ENCODE data around the gene CDK5RAP3.

DNA sequence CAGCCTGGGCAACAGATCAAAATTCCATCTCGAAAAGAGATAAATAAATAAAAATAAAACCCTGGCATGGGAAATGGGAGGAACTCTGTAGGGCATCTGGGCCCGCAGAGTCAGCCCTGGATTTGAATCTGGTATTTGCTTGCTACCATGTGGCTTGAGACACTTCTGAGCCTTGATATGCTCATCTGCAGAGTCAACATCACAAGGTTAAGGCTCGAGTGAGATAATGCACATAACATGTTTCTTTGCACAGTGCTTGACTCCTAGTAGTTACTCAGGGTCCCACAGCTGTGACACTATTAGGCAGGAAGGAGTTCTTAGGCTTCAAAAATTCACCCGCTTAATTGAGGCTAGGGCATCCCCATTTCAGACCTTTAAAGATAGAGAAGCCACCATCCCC, 21.3 kb downstream of the CDK5RAP3 start:
- TF ChIP-seq, protein P1, sequence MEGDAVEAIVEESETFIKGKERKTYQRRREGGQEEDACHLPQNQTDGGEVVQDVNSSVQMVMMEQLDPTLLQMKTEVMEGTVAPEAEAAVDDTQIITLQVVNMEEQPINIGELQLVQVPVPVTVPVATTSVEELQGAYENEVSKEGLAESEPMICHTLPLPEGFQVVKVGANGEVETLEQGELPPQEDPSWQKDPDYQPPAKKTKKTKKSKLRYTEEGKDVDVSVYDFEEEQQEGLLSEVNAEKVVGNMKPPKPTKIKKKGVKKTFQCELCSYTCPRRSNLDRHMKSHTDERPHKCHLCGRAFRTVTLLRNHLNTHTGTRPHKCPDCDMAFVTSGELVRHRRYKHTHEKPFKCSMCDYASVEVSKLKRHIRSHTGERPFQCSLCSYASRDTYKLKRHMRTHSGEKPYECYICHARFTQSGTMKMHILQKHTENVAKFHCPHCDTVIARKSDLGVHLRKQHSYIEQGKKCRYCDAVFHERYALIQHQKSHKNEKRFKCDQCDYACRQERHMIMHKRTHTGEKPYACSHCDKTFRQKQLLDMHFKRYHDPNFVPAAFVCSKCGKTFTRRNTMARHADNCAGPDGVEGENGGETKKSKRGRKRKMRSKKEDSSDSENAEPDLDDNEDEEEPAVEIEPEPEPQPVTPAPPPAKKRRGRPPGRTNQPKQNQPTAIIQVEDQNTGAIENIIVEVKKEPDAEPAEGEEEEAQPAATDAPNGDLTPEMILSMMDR (conservative IDR thresholded peaks at IDR 0.05; ENCODE audit: low read depth in 2 of 2): no peak
- no peak for TF ChIP-seq EZH2 (IDR thresholded peaks at IDR 0.05; ENCODE audit: low read depth, unreplicated experiment)
- no peak for TF ChIP-seq NANOG (IDR thresholded peaks at IDR 0.05; ENCODE audit: borderline replicate concordance)
- TF ChIP-seq POLR2AphosphoS5 (IDR thresholded peaks at IDR 0.05; ENCODE audit: low read depth): no peak
- TF ChIP-seq, protein P2, sequence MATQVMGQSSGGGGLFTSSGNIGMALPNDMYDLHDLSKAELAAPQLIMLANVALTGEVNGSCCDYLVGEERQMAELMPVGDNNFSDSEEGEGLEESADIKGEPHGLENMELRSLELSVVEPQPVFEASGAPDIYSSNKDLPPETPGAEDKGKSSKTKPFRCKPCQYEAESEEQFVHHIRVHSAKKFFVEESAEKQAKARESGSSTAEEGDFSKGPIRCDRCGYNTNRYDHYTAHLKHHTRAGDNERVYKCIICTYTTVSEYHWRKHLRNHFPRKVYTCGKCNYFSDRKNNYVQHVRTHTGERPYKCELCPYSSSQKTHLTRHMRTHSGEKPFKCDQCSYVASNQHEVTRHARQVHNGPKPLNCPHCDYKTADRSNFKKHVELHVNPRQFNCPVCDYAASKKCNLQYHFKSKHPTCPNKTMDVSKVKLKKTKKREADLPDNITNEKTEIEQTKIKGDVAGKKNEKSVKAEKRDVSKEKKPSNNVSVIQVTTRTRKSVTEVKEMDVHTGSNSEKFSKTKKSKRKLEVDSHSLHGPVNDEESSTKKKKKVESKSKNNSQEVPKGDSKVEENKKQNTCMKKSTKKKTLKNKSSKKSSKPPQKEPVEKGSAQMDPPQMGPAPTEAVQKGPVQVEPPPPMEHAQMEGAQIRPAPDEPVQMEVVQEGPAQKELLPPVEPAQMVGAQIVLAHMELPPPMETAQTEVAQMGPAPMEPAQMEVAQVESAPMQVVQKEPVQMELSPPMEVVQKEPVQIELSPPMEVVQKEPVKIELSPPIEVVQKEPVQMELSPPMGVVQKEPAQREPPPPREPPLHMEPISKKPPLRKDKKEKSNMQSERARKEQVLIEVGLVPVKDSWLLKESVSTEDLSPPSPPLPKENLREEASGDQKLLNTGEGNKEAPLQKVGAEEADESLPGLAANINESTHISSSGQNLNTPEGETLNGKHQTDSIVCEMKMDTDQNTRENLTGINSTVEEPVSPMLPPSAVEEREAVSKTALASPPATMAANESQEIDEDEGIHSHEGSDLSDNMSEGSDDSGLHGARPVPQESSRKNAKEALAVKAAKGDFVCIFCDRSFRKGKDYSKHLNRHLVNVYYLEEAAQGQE (IDR thresholded peaks at IDR 0.05; ENCODE audit: unreplicated experiment): no peak
